Urinary bladder (tissue), 4 donors: ENCODE results near the gene ATRX. TPM values are rescaled to one million over a fixed set of nuclear protein-coding genes. Genes with fewer than 3 reads are reported as not detected.
"Not testable (repeated sequence)": the region's sequence is repeated elsewhere in the genome, so short reads cannot be mapped to it uniquely, and the experiment has no call there.

Experiments used
- DNase-seq: peaks from one replicate; pipeline ENCODE4 v3.0.0-alpha.2; 2015; ENCODE audit errors: extremely low spot score
- H3K27ac ChIP-seq: one replicate; pipeline ENCODE4 v1.5.1; 2013; ENCODE audit warnings: low read depth, mild to moderate bottlenecking, moderate library complexity
- H3K36me3 ChIP-seq: one replicate; pipeline ENCODE4 v1.6.1; 2013; ENCODE audit warnings: mild to moderate bottlenecking, moderate library complexity; ENCODE audit not compliant: insufficient read depth
- H3K4me1 ChIP-seq: one replicate; pipeline ENCODE4 v1.6.1; 2013; ENCODE audit warnings: mild to moderate bottlenecking, moderate library complexity; ENCODE audit not compliant: insufficient read depth
- H3K4me3 ChIP-seq: one replicate; pipeline ENCODE4 v1.5.1; 2013; ENCODE audit warnings: low read depth, low read length
- WGBS: extraction: QIAGEN DNeasy Blood & Tissue Kit; methylation state at CpG from one replicate; pipeline ENCODE4 v1.1.7; 2013; 5-methylcytosine and 5-hydroxymethylcytosine counted together
- polyA plus RNA-seq: library from polyadenylated mRNA; stranded (reverse); fragments of 200-250 nt; gene quantifications from one replicate; pipeline ENCODE4 v1.2.3, GENCODE V29; 2013
- total RNA-seq: library from RNA; depleted of rRNA; stranded (reverse); fragments of >200 nt; gene quantifications from one replicate; pipeline ENCODE4 v1.2.3, GENCODE V29; 2014
- donor health status: healthy with polysubstance abuse.
- donor health status: healthy.

The ATRX gene
- total and polyA plus RNA-seq, 2 donors: 21.7 to 236 TPM

GRCh38 chrX:77704881-77705280 is 81.1 kb downstream of the ATRX start:
- 92% methylated on average over 6 of the region's 6 CpGs for WGBS
- Histone ChIP-seq H3K36me3 (no peaks in the 10 kb centered on the region), H3K4me1 (no peaks in the 10 kb centered on the region), H3K27ac (no peak overlapping the region), H3K4me3 (no peak overlapping the region)
- no peak for DNase-seq

GRCh38 chrX:77698242-77698641 is 87.8 kb downstream of the ATRX start:
- Histone ChIP-seq H3K4me1 (no peaks in the 10 kb centered on the region), H3K27ac (no peak overlapping the region), H3K4me3 (no peak overlapping the region), H3K36me3 (no peaks in the 10 kb centered on the region)
- WGBS: 88% methylated on average over 3 of the region's 3 CpGs
- no peak for DNase-seq

GRCh38 chrX:77694491-77694890 is 91.5 kb downstream of the ATRX start:
- Histone ChIP-seq H3K36me3 (no peaks in the 10 kb centered on the region), H3K27ac (no peak overlapping the region), H3K4me3 (no peak overlapping the region), H3K4me1 (no peaks in the 10 kb centered on the region)
- DNase-seq: no peak

- no peaks in the 10 kb centered on the region for H3K36me3 ChIP-seq
- H3K27ac ChIP-seq: no peak overlapping the region
- DNase-seq: no peak
- H3K4me3 ChIP-seq: no peak overlapping the region
- H3K4me1 ChIP-seq: no peaks in the 10 kb centered on the region
- 83% methylated on average over 5 of the region's 5 CpGs for WGBS
Measured at GRCh38 chrX:77693594-77693993, 92.4 kb downstream of the ATRX start.

- WGBS: 75% methylated on average over 2 of the region's 2 CpGs
- H3K27ac ChIP-seq: no peak overlapping the region
- DNase-seq: no peak
- H3K36me3 ChIP-seq: no peaks in the 10 kb centered on the region
- H3K4me3 ChIP-seq: no peak overlapping the region
- H3K4me1 ChIP-seq: no peaks in the 10 kb centered on the region
Measured at GRCh38 chrX:77691916-77692315, 94.1 kb downstream of the ATRX start.

- Histone ChIP-seq H3K4me1 (no peaks in the 10 kb centered on the region), H3K36me3 (no peaks in the 10 kb centered on the region), H3K4me3 (no peak overlapping the region), H3K27ac (no peak overlapping the region)
- no peak for DNase-seq
- WGBS: 64% methylated on average over 1 of the region's 1 CpG
Measured at GRCh38 chrX:77689376-77689775, 96.6 kb downstream of the ATRX start.

- H3K36me3 ChIP-seq, DNase-seq, H3K27ac ChIP-seq, H3K4me1 ChIP-seq, H3K4me3 ChIP-seq: not testable (repeated sequence)
- 94% methylated on average over 1 of the region's 1 CpG for WGBS
Measured at GRCh38 chrX:77685683-77686082, 100.3 kb downstream of the ATRX start.

GRCh38 chrX:77679144-77679543 is 106.9 kb downstream of the ATRX start:
- H3K4me1 ChIP-seq: no peaks in the 10 kb centered on the region
- 96% methylated on average over 1 of the region's 1 CpG for WGBS
- H3K36me3 ChIP-seq: no peaks in the 10 kb centered on the region
- H3K4me3 ChIP-seq: no peak overlapping the region
- no peak overlapping the region for H3K27ac ChIP-seq
- no peak for DNase-seq

GRCh38 chrX:77675986-77676385 is 110.0 kb downstream of the ATRX start:
- 90% methylated on average over 3 of the region's 3 CpGs for WGBS
- Histone ChIP-seq H3K36me3 (no peaks in the 10 kb centered on the region), H3K4me3 (no peak overlapping the region), H3K4me1 (no peaks in the 10 kb centered on the region), H3K27ac (no peak overlapping the region)
- DNase-seq: no peak

GRCh38 chrX:77668391-77669237 is 117.4 kb downstream of the ATRX start:
- no peak for DNase-seq
- WGBS: 80% methylated on average over 10 of the region's 10 CpGs
- Histone ChIP-seq H3K4me3 (no peak overlapping the region), H3K27ac (no peak overlapping the region), H3K4me1 (no peaks in the 10 kb centered on the region), H3K36me3 (no peaks in the 10 kb centered on the region)

GRCh38 chrX:77658886-77659285 is 127.1 kb downstream of the ATRX start:
- WGBS: 82% methylated on average over 3 of the region's 3 CpGs
- H3K27ac ChIP-seq: no peak overlapping the region
- no peaks in the 10 kb centered on the region for H3K4me1 ChIP-seq
- no peak for DNase-seq
- H3K4me3 ChIP-seq: no peak overlapping the region
- H3K36me3 ChIP-seq: no peaks in the 10 kb centered on the region

- H3K4me1 ChIP-seq: no peaks in the 10 kb centered on the region
- no peak overlapping the region for H3K4me3 ChIP-seq
- WGBS: 97% methylated on average over 5 of the region's 5 CpGs
- H3K36me3 ChIP-seq: peaks cover 3% of the 10 kb centered on the region
- DNase-seq: no peak
- H3K27ac ChIP-seq: no peak overlapping the region
Measured at GRCh38 chrX:77652095-77652494, 133.9 kb downstream of the ATRX start.

- no peaks in the 10 kb centered on the region for H3K4me1 ChIP-seq
- no peak for DNase-seq
- WGBS: 95% methylated on average over 4 of the region's 4 CpGs
- peaks cover 5% of the 10 kb centered on the region for H3K36me3 ChIP-seq
- H3K4me3 ChIP-seq: no peak overlapping the region
- H3K27ac ChIP-seq: no peak overlapping the region
Measured at GRCh38 chrX:77640702-77641101, 145.3 kb downstream of the ATRX start.

- WGBS: 97% methylated on average over 1 of the region's 1 CpG
- H3K36me3 ChIP-seq: peaks cover 6% of the 10 kb centered on the region
- no peaks in the 10 kb centered on the region for H3K4me1 ChIP-seq
- no peak overlapping the region for H3K4me3 ChIP-seq
- DNase-seq: no peak
- no peak overlapping the region for H3K27ac ChIP-seq
Measured at GRCh38 chrX:77639820-77640219, 146.2 kb downstream of the ATRX start.
